ENCODE data around the gene VSTM2L. TPM values are rescaled to one million over a fixed set of nuclear protein-coding genes. Genes with fewer than 3 reads are reported as not detected.
"Not testable (repeated sequence)": the region's sequence is repeated elsewhere in the genome, so short reads cannot be mapped to it uniquely, and the experiment has no call there.

VSTM2L gene
- not detected for total RNA-seq

- ChIA-PET POLR2A (no interaction called here), CTCF (interaction anchor here (0.7 to 1.0 kb wide), 3 partner anchors 10 to 338 kb away, joined by 3 read pairs; no protein-coding TSS in a partner anchor)
These were observed at the start of gene VSTM2L for GRCh38 chr20:37902504-37903313. Gene VSTM2L (plus strand): TSS chr20:37903127. CDS start chr20:37903351, 224 bp downstream.

- POLR2A ChIA-PET = no interaction called here
These were observed 49.0 kb upstream of the VSTM2L start for GRCh38 chr20:37853823-37854375.

GRCh38 chr20:37856034-37856433 lies 46.9 kb upstream of the VSTM2L start:
- POLR2A ChIA-PET, CTCF ChIA-PET: not testable (repeated sequence)

More at GRCh38 chr20:37853823-37854375, 49.0 kb upstream of the VSTM2L start:
- CTCF ChIA-PET = interaction anchor here (1.0 kb wide), 1 partner anchor 29 kb away, joined by 3 read pairs; no protein-coding TSS in a partner anchor

- ChIA-PET CTCF (no interaction called here), POLR2A (no interaction called here)
These were observed 45.8 kb upstream of the VSTM2L start for GRCh38 chr20:37856932-37857660.

- POLR2A ChIA-PET = no interaction called here
- CTCF ChIA-PET = no interaction called here
These were observed 43.3 kb upstream of the VSTM2L start for GRCh38 chr20:37859406-37860171.

- CTCF ChIA-PET = no interaction called here
These were observed 39.6 kb upstream of the VSTM2L start for GRCh38 chr20:37863289-37863688.

GRCh38 chr20:37864298-37864697 lies 38.6 kb upstream of the VSTM2L start:
- POLR2A ChIA-PET = no interaction called here
- CTCF ChIA-PET = no interaction called here

More at GRCh38 chr20:37863289-37863688, 39.6 kb upstream of the VSTM2L start:
- POLR2A ChIA-PET = no interaction called here

- CTCF ChIA-PET = no interaction called here
- POLR2A ChIA-PET = no interaction called here
These were observed 36.9 kb upstream of the VSTM2L start for GRCh38 chr20:37866051-37866450.

GRCh38 chr20:37867289-37868195 lies 35.4 kb upstream of the VSTM2L start:
- ChIA-PET POLR2A (no interaction called here), CTCF (no interaction called here)

- CTCF ChIA-PET = no interaction called here
- POLR2A ChIA-PET = no interaction called here
These were observed 34.0 kb upstream of the VSTM2L start for GRCh38 chr20:37868851-37869333.

GRCh38 chr20:37869334-37869861 lies 33.5 kb upstream of the VSTM2L start:
- CTCF ChIA-PET = no interaction called here
- POLR2A ChIA-PET = no interaction called here

- CTCF ChIA-PET = no interaction called here
- POLR2A ChIA-PET = no interaction called here
These were observed 32.6 kb upstream of the VSTM2L start for GRCh38 chr20:37870294-37870693.

- ChIA-PET CTCF (no interaction called here), POLR2A (no interaction called here)
These were observed 31.2 kb upstream of the VSTM2L start for GRCh38 chr20:37871751-37872150.

- POLR2A ChIA-PET = no interaction called here
- CTCF ChIA-PET = no interaction called here
These were observed 30.8 kb upstream of the VSTM2L start for GRCh38 chr20:37872161-37872560.

GRCh38 chr20:37873884-37874283 lies 29.0 kb upstream of the VSTM2L start:
- ChIA-PET POLR2A (interaction anchor here (0.8 kb wide), 1 partner anchor 118 kb away, joined by 3 read pairs; no protein-coding TSS in a partner anchor), CTCF (no interaction called here)

GRCh38 chr20:37875460-37876175 lies 27.3 kb upstream of the VSTM2L start:
- ChIA-PET CTCF (no interaction called here), POLR2A (no interaction called here)

GRCh38 chr20:37876863-37877262 lies 26.1 kb upstream of the VSTM2L start:
- ChIA-PET POLR2A (no interaction called here), CTCF (interaction anchor here (0.6 kb wide), 1 partner anchor 1996 kb away, joined by 4 read pairs; no protein-coding TSS in a partner anchor)

Data from activated CD8-positive, alpha-beta memory T cell treated with anti-CD3 and anti-CD28 coated beads for 36 hours (primary cell).